Osteocyte (in vitro differentiated cells): ENCODE measurements around the gene DPY19L3. TPM values are rescaled to one million over a fixed set of nuclear protein-coding genes. Genes with fewer than 3 reads are reported as not detected.
"Not testable (repeated sequence)": the region's sequence is repeated elsewhere in the genome, so short reads cannot be mapped to it uniquely, and the experiment has no call there.

ENCODE experiments used
- DNase-seq: peaks from one replicate; pipeline ENCODE4 v3.0.0; 2021; ENCODE audit warnings: mixed read lengths; ENCODE audit not compliant: unreplicated experiment; ENCODE audit errors: extremely low spot score
- H3K27ac Mint-ChIP-seq: one replicate; pipeline ENCODE4 v1.8.0; 2021; ENCODE audit warnings: mild to moderate bottlenecking, mixed read lengths; ENCODE audit not compliant: unreplicated experiment
- H3K27me3 Mint-ChIP-seq: one replicate; pipeline ENCODE4 v1.8.0; 2021; ENCODE audit warnings: mixed read lengths; ENCODE audit not compliant: unreplicated experiment
- H3K36me3 Mint-ChIP-seq: one replicate; pipeline ENCODE4 v1.8.0; 2021; ENCODE audit warnings: mixed read lengths; ENCODE audit not compliant: unreplicated experiment
- H3K4me1 Mint-ChIP-seq: one replicate; pipeline ENCODE4 v1.8.0; 2021; ENCODE audit warnings: mixed read lengths; ENCODE audit not compliant: unreplicated experiment
- H3K4me3 Mint-ChIP-seq: one replicate; pipeline ENCODE4 v1.8.0; 2021; ENCODE audit warnings: mild to moderate bottlenecking, moderate library complexity, mixed read lengths; ENCODE audit not compliant: unreplicated experiment
- H3K9me3 Mint-ChIP-seq: one replicate; pipeline ENCODE4 v1.8.0; 2021; ENCODE audit warnings: mixed read lengths; ENCODE audit not compliant: unreplicated experiment
- total RNA-seq: library from RNA; stranded (reverse); gene quantifications from 2 replicates; pipeline ENCODE4 v1.2.1, GENCODE V29; 2021
- TF ChIP-seq, protein P1 (sequence below): fragments of 200-600 bp; sonication (generic); IDR thresholded peaks from 2 replicates; pipeline ENCODE4 v1.5.0; 2021; ENCODE audit warnings: antibody characterized with exemption, mild to moderate bottlenecking, moderate library complexity

The DPY19L3 gene
- total RNA-seq, 1 donor from 2014 or later = 75.4 TPM

- Mint-ChIP-seq H3K4me3 (no peak overlapping the region), H3K4me1 (peaks cover 5% of the 10 kb centered on the region), H3K27ac (peak overlapping the region; percentile 21), H3K9me3 (no peaks in the 10 kb centered on the region), H3K36me3 (peaks cover 45% of the 10 kb centered on the region), H3K27me3 (no peaks in the 10 kb centered on the region)
- TF ChIP-seq, protein P1, sequence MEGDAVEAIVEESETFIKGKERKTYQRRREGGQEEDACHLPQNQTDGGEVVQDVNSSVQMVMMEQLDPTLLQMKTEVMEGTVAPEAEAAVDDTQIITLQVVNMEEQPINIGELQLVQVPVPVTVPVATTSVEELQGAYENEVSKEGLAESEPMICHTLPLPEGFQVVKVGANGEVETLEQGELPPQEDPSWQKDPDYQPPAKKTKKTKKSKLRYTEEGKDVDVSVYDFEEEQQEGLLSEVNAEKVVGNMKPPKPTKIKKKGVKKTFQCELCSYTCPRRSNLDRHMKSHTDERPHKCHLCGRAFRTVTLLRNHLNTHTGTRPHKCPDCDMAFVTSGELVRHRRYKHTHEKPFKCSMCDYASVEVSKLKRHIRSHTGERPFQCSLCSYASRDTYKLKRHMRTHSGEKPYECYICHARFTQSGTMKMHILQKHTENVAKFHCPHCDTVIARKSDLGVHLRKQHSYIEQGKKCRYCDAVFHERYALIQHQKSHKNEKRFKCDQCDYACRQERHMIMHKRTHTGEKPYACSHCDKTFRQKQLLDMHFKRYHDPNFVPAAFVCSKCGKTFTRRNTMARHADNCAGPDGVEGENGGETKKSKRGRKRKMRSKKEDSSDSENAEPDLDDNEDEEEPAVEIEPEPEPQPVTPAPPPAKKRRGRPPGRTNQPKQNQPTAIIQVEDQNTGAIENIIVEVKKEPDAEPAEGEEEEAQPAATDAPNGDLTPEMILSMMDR = no peak
- no peak for DNase-seq
Observed at GRCh38 chr19:32415669-32416068, 10.1 kb downstream of the DPY19L3 start.

GRCh38 chr19:32416749-32417456 lies 11.3 kb downstream of the DPY19L3 start:
- Mint-ChIP-seq H3K4me3 (no peak overlapping the region), H3K27me3 (no peaks in the 10 kb centered on the region), H3K9me3 (no peaks in the 10 kb centered on the region), H3K27ac (no peak overlapping the region), H3K4me1 (peaks cover 5% of the 10 kb centered on the region), H3K36me3 (peaks cover 43% of the 10 kb centered on the region)
- no peak for DNase-seq
- TF ChIP-seq, protein P1 = no peak

DNA sequence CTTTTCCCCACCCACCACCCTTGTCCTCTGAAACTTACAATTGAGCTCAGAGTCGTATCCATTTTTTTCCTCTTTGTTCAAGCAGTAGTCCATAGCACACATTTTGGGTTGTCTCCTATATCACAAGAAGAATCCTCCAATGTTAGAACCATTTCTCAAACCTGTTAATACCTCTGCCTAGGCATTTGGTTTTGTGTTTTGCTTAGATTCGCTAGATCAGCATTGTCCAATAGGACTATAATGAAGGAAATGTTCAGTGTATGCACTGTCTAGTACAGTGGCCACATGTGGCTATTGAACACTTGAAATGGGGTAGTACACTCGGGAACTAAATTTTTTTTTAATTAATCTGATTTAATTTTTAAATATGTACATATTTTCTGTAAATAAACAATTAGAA lies 12.6 kb downstream of the DPY19L3 start:
- Mint-ChIP-seq H3K9me3 (no peaks in the 10 kb centered on the region), H3K4me1 (peaks cover 5% of the 10 kb centered on the region), H3K4me3 (no peak overlapping the region), H3K36me3 (peaks cover 36% of the 10 kb centered on the region), H3K27me3 (no peaks in the 10 kb centered on the region), H3K27ac (no peak overlapping the region)
- TF ChIP-seq, protein P1 = no peak
- DNase-seq = no peak

GRCh38 chr19:32421589-32422361 lies 16.2 kb downstream of the DPY19L3 start:
- TF ChIP-seq, protein P1 = no peak
- H3K36me3 Mint-ChIP-seq = peaks cover 19% of the 10 kb centered on the region
- DNase-seq = no peak
- H3K27me3 Mint-ChIP-seq = no peaks in the 10 kb centered on the region
- no peak overlapping the region for H3K4me3 Mint-ChIP-seq
- no peaks in the 10 kb centered on the region for H3K9me3 Mint-ChIP-seq
- no peak overlapping the region for H3K27ac Mint-ChIP-seq
- H3K4me1 Mint-ChIP-seq = no peaks in the 10 kb centered on the region

DNA sequence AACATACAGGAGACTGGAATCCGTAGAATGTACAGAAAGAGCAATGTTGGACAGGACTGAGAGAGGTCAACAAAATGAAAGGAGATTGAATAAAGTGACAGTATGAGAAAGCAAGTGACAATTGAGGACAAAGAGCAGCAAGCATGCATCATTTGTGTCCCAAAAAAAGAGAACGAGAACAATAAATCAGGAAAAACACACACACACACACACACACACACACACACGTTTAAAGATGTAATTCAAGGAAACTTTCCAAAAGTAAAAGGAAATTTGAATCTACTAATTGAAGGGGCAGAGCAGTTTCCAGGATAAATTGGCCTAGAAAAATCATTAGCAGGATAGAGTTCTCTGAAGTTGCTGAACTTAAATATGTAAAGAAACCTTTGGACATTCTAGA lies 16.9 kb downstream of the DPY19L3 start:
- Mint-ChIP-seq H3K36me3 (peaks cover 19% of the 10 kb centered on the region), H3K4me1 (no peaks in the 10 kb centered on the region)
- TF ChIP-seq, protein P1 = no peak

GRCh38 chr19:32423944-32424343 lies 18.4 kb downstream of the DPY19L3 start:
- H3K36me3 Mint-ChIP-seq = peaks cover 24% of the 10 kb centered on the region
- H3K27ac Mint-ChIP-seq, H3K9me3 Mint-ChIP-seq, H3K27me3 Mint-ChIP-seq, H3K4me1 Mint-ChIP-seq, H3K4me3 Mint-ChIP-seq, DNase-seq: not testable (repeated sequence)

More for the DNA sequence above, 16.9 kb downstream of the DPY19L3 start:
- no peak for DNase-seq
- no peak overlapping the region for H3K27ac Mint-ChIP-seq
- no peaks in the 10 kb centered on the region for H3K9me3 Mint-ChIP-seq
- H3K4me3 Mint-ChIP-seq = no peak overlapping the region
- H3K27me3 Mint-ChIP-seq = no peaks in the 10 kb centered on the region
